HG02938 (cell line): ENCODE measurements around the gene SP1.
"Not testable (repeated sequence)": the region's sequence is repeated elsewhere in the genome, so short reads cannot be mapped to it uniquely, and the experiment has no call there.

ENCODE experiments used
- ATAC-seq: cut with Tn5 transposase; IDR thresholded peaks from one replicate; pipeline ENCODE4 v1.9.1; 2021; ENCODE audit warnings: mild to moderate bottlenecking, moderate library complexity; ENCODE audit not compliant: unreplicated experiment

The SP1 gene

GRCh38 chr12:53358836-53359419, 21.0 kb upstream of the SP1 start:
- no peak for ATAC-seq

- not testable (repeated sequence) for ATAC-seq
Measured at GRCh38 chr12:53361638-53362037, 18.3 kb upstream of the SP1 start.

GRCh38 chr12:53365245-53365904, 14.6 kb upstream of the SP1 start:
- no peak for ATAC-seq

- ATAC-seq, result not testable (repeated sequence)
Measured at GRCh38 chr12:53373554-53374133, 6.3 kb upstream of the SP1 start.

- ATAC-seq, result not testable (repeated sequence)
Measured at GRCh38 chr12:53374277-53374676, 5.7 kb upstream of the SP1 start.

GRCh38 chr12:53376747-53377146, 3.2 kb upstream of the SP1 start:
- ATAC-seq, result no peak

GRCh38 chr12:53378222-53378621, 1.8 kb upstream of the SP1 start:
- no peak for ATAC-seq

GRCh38 chr12:53378724-53379388, 1.1 kb upstream of the SP1 start:
- ATAC-seq, result no peak

GRCh38 chr12:53379389-53380103, 430 bp upstream of the SP1 start:
- ATAC-seq, result peak; percentile 71

- ATAC-seq, result no peak
Measured at GRCh38 chr12:53380794-53381730, 1.1 kb downstream of the SP1 start.

GRCh38 chr12:53381731-53382630, 2.0 kb downstream of the SP1 start:
- no peak for ATAC-seq

- no peak for ATAC-seq
Measured at GRCh38 chr12:53383258-53383657, 3.3 kb downstream of the SP1 start.

GRCh38 chr12:53386381-53386780, 6.4 kb downstream of the SP1 start:
- not testable (repeated sequence) for ATAC-seq

- no peak for ATAC-seq
Measured at GRCh38 chr12:53388932-53389331, 9.0 kb downstream of the SP1 start.

GRCh38 chr12:53389702-53390101, 9.7 kb downstream of the SP1 start:
- ATAC-seq, result no peak

GRCh38 chr12:53391724-53392123, 11.7 kb downstream of the SP1 start:
- no peak for ATAC-seq

GRCh38 chr12:53399896-53400295, 19.9 kb downstream of the SP1 start:
- ATAC-seq, result no peak

- not testable (repeated sequence) for ATAC-seq
Measured at GRCh38 chr12:53402351-53402750, 22.4 kb downstream of the SP1 start.

- ATAC-seq, result no peak
Measured at GRCh38 chr12:53402871-53403270, 22.9 kb downstream of the SP1 start.
